Stimulated activated CD8-positive, alpha-beta memory T cell treated with anti-CD3 and anti-CD28 coated beads, Interleukin-4, amount 100 ng/mL, for 24 hours (primary cell): ENCODE measurements around the gene NOL4L.

Source experiments
- DNase-seq: peaks from one replicate; pipeline ENCODE4 v3.0.0-alpha.2; 2020; ENCODE audit warnings: low read depth

The NOL4L gene

DNA sequence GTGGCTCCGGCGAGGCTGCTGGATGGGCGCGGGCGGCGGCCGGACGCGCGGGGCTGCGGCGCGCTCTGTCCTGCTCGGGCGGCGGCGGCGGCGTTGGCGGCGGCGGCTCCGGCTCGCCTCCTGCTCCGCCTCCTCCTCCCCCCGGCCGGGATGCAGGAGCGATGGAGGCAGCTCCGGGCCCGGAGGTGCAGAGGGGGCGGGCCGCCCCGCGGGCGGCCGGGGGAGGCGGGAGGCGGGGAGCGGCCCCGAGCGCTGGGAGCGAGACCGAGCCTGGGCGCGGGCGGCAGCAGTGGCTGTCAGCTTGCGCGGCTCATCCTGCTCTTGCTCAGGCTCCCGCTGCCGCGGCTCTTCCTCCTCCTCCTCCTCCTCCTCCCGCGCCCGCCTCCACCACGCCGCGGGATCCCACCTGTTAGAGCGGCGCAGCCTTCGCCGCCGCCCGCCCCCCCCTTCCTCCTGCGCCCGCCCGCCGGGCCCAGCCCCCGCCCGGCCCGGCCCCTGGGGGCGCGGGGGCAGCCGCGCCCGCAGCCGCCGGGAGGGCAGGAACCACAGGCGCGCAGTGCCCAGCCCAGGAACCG lies at the start of gene NOL4L:
Gene NOL4L (minus strand): TSS at position 323 of the 575 bp plus-strand sequence. CDS start 443 bp downstream, outside the sequence.
- peak; percentile 32 for DNase-seq

DNA sequence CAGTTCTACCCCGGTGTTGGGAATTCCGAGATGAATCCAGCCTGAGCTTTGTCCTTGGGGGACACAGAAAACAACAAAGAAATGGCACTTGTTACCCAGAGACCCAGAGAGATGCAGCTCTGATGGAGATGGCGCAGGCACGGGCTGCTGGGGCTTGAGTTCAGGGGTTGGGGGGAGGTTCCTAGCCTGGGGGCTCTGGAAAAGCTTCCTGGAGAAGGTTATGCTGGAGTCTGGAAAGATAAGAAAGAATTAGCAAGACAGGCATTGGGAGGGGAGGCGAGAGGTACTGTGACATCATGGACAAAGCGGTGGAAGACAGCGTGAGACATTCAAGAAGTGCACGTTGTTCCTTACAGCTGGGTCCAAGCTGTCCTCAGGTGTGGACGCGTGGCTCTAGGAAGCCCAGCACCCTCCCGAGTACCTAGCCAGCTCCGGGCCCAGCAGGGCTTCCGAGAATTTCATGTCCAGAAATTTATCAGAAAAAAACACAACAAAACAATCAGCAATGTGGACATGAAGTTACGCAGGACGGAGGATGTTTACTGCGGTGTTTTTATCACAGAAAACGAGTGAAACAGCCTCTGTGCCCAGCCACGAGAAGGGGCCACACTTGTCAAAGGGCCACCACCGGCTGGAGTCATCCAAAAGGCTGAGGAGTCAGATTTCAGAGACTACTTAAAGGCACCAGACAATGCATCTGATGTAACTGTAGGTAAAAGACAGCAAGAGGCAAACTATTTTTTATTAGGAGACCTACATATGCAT lies 49.1 kb upstream of the NOL4L start:
- no peak for DNase-seq

- DNase-seq = no peak
Measured at GRCh38 chr20:32632461-32633354, 47.6 kb upstream of the NOL4L start.

DNA sequence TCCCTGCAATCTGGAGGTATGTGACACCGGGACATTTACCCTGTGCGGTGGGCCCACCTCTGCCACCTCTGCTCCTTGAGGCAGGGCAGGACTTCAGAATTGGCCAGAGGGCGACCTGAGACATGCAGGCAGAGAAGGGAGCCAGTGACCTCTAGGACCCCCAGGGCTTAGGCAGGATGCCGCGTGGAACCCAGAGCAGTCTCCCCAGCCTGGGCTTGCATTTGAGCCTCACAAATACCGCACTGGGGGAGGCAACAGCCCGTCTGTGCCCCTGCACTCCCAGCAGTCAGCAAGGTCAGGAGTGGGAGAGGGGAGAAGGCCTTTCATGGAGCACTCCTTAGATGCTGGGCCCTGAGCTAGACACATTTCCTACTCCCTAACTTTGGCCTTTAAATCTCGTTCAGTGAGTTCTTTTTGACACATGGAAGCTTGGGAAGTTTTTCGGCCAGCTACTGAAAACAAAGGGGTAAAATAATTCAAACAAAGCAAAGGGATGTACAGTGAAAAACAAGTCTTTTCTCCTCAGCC lies 46.9 kb upstream of the NOL4L start:
- no peak for DNase-seq

- no peak for DNase-seq
Measured at GRCh38 chr20:32629813-32630212, 44.7 kb upstream of the NOL4L start.

GRCh38 chr20:32628960-32629530 lies 43.9 kb upstream of the NOL4L start:
- DNase-seq = no peak

DNA sequence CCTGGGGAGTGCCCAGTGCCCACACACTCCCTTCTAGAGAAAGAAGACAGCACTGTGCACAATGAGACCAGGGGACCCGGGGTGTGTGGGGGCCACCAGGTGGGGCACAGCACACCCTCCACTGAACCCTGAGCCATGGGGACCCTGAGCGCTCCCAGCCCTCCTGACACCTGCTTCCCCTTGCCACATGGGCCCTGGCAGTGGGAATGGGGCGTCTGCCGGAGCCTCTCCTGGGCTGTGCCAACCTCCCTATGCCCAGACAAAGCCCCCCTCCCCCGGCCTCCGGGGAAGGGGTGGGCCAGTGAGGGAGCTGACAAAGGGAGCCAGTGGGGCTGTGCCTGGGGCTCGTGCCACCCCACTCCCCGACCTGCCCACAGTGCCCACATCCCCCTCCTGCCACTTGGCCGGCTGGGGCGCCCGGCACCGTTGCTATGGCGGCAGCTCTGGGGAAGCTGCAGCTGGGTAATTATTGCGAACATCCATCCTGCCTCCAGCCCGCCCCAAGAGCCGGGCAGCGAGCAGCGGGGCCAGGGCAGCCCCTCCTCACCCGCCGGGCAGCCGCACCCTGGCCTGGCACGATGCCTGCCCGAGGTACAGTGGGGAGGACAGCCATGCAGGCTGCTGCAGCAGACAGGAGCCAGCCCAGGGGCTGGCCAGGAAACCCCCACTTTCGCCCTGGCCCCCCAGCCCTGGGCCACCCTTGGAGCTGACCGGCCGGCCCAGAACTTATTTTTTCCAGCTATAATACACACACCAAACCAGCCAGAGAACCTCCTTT lies 41.9 kb upstream of the NOL4L start:
- no peak for DNase-seq

- no peak for DNase-seq
Measured at GRCh38 chr20:32626407-32626806, 41.3 kb upstream of the NOL4L start.

GRCh38 chr20:32625996-32626395 lies 40.9 kb upstream of the NOL4L start:
- DNase-seq = no peak

DNA sequence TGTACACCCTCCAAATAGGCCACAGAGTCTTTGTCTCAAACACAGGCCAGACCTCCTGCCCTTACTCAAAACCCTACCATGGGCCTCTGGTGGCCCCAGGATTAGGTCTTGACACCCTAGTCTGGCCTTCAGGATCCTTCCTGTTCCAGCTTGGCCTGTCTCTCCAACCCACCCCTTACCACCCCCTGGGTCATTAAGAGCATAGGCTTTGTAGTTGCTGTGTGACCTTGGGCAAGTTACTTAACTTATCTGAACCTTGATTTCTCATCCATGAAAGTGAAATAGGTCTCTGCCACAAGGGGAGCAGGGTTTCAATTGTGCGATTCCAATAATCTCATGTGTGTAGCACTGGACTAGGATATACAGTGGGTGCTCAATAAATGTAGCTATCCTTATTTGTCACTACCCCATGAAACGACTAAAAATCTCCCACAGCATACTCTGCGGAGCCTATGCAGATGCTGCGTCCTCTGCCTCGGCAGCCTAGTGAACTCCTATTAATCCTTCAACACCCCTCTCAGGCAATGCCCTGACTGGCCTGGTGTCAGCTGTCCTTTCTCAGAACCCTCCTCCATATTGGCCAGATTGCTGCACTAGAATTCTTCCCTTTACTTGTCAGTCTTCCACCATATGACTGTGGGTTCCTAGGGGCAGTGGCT lies 39.7 kb upstream of the NOL4L start:
- no peak for DNase-seq

- DNase-seq = no peak
Measured at GRCh38 chr20:32623667-32624157, 38.6 kb upstream of the NOL4L start.

- DNase-seq = no peak
Measured at GRCh38 chr20:32622585-32623468, 37.7 kb upstream of the NOL4L start.

- DNase-seq = no peak
Measured at GRCh38 chr20:32621891-32622584, 36.9 kb upstream of the NOL4L start.

DNA sequence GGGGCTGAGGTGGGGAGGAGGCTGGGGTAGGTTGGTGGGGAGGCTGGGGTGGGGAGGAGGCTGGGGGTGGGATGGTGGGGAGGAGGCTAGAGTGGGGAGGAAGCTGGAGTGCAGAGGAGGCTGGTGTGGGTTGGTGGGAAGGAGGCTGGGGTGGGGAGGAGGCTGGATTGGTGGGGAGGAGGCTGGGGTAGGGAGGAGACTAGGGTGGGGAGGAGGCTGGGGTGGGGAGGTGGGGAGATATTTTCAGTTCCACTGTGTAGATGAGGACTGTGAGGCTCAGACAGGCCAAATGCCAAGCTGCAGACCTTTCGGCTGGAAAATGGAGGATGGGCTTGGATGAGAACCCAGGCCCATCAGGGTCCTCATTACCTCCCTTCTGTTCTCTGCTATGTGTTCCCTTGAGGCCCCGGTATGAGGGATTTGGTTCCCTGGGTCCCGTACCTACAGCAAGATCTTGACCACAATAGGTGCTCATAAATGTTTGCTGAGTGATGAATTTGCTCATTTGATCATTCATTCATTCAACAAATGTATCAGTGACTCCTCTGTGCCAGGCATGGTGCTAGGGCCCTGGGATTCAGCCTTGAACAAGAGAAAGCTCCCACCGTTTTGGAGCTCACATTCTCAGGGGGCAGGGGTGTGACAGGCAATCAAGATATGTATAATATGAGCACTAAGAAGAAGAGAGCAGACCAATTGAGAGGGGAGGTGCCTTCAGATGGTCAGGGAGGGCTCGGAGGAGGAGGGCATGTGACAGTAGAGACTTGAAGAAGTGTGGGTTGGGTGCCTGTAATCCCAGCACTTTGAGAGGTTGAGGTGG lies 36.1 kb upstream of the NOL4L start:
- DNase-seq = no peak

DNA sequence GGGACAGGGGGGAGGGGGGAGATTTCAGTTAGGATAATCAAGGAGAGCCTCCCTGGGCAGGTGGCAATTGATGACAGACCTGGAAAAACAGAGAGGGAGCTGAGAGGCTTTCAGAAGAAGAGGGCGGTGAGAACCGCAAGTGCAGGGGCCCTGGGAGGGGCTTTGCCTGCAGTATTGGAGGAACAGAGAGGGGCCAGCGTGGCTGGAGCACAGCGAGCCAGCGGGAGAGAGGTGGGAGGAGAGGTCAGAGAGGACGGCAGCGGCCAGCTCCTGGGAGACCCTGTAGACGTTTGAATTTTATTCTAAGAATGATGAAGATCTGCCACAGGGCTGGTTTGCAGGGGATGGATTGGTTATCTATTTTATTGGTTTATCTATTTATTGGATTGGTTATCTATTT lies 34.5 kb upstream of the NOL4L start:
- DNase-seq = no peak

DNA sequence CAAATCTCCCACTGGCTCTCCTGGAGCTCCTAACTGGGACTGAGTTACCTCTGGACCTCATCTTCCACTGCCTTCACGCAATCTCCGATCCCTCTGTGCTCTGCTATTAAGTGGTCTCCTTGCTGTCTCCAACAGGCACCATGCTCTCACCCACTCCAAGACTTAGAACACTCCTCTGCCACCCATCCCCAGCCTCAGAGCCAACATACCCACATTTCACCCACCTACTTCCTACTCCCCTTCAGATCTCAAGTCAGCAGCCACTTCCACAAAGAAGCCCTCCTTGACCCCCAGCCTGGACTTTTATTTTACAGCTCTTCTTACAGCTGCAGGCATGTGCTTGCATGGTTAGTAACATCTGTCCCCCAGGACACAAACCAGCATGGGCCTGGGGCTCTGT lies 29.6 kb upstream of the NOL4L start:
- no peak for DNase-seq

DNA sequence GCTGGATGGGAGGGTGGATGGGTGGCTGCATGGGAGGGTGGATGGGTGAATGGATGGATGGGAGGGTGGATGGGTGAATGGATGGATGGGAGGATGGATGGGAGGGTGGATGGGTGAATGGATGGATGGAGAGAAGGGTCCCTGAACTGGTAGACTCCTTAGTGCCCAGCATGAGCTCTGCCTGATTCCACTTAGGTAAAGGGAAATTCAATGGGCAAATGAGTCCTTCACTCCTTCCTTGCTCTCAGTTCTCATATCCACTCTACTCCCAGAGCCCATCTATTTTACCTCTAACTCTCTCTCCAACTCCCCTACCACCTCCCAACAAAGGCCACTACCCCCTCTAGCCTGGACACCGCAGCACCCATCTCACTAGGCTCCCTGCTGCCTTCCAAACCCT lies 29.2 kb upstream of the NOL4L start:
- DNase-seq = no peak
